SKM-1 (cell line): Measurements from ENCODE around the gene MINDY1.

Experiments used
- DNase-seq: peaks from one replicate; lab custom pipeline; 2025; ENCODE audit not compliant: unreplicated experiment; lab: John Stamatoyannopoulos, UW

MINDY1 gene

DNA sequence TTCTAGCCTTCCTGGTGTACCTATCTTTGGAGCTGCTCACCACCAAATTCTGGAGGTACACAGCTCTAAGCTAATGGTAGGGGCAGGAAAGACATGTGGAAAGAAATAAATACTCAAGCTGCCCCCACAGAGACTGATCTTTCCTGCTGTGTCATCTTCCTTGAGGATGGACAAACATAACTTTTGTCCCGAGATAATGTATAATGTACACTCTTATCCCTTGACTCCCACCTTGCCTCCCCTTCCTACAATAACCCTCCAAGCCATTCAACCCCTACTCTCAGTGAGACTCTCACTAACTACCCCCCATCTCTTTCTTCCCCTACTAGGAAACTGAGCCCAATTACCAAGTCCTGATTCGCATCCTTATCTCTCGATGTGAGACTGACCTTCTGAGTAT, 12.5 kb downstream of the MINDY1 start:
- DNase-seq: no peak

GRCh38 chr1:150992626-150993025, 14.1 kb downstream of the MINDY1 start:
- DNase-seq: no peak

- DNase-seq: no peak
Measured at GRCh38 chr1:150987924-150988323, 18.8 kb downstream of the MINDY1 start.

- no peak for DNase-seq
Measured at GRCh38 chr1:150985179-150985825, 21.4 kb downstream of the MINDY1 start.

DNA sequence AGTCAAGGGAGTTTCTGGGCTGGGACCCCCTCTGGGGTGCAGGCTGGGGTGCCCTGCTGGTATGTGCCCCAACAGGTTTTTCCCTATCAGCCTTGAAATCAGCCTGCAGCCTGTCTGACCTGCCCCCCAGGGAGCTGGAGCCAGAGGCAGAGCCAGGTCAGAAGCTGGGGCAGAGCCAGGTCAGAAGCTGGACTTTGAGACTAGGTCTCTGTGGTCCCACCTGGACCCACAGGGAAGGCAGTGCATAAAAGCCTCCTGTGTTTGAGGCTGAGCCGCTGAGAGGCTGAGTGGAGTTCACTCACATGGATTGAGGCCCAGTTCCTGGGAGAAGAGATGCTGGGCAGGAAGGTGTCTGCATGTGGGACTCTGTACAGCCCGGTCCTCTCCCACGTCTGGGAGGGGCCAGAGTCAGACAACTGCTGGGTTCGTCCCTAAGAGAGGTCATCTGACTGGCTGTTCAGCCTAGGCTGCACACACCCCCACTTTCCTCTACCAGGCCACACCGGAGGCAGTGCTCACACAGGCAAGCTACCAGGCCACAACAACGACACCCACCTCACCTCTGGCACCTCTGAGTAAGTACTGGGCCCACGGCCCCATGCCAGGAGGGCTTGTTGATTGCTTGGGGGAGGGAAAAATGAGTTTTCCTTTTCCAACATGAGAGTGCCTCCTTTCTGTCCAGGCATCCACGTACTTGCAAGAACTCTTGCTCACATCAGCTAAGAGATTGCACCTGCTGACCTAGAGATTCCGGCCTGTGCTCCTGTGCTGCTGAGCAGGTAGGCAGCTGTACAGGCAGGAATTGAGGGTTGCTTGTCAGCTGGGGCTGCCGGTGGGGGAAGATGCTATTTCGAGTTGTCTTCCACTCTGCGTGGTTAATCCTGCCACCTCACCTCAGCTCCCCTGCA, 24.6 kb downstream of the MINDY1 start, which contains the start of gene ANXA9:
TSS of gene ANXA9 (plus strand) at position 488 of the 908 bp plus-strand sequence. CDS start 814 bp downstream, outside the sequence.
- no peak for DNase-seq

DNA sequence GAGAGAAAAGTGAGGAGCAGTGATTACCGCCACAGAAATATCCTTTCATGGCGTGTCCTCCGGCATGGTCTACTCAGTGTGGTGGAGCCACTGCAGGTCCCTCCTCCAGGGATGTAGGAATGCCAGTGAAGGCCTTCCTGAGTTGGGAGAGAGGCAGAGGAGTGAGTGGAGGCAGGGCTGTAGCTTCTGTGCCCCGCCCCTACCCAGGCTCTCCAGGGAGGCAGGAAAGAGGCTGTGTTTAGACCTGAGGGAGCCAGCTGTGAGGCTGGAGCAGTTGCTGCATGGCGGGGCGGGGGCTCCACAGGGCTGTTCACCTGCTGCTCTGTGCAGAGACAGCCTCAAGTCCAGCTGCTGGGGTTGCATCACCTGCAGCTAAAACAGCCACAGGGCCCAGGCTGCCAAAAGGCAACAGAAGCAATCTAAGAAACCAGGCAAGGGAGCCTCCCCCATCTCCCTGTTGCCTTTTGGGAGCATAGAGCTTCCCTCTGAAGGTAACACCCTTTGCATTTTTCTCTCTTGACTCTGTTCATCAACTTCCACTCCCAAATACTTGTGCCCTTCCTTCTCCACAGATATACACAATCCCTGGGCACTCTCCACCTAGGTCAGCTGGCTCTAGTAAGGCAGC, 25.4 kb downstream of the MINDY1 start:
- no peak for DNase-seq

DNA sequence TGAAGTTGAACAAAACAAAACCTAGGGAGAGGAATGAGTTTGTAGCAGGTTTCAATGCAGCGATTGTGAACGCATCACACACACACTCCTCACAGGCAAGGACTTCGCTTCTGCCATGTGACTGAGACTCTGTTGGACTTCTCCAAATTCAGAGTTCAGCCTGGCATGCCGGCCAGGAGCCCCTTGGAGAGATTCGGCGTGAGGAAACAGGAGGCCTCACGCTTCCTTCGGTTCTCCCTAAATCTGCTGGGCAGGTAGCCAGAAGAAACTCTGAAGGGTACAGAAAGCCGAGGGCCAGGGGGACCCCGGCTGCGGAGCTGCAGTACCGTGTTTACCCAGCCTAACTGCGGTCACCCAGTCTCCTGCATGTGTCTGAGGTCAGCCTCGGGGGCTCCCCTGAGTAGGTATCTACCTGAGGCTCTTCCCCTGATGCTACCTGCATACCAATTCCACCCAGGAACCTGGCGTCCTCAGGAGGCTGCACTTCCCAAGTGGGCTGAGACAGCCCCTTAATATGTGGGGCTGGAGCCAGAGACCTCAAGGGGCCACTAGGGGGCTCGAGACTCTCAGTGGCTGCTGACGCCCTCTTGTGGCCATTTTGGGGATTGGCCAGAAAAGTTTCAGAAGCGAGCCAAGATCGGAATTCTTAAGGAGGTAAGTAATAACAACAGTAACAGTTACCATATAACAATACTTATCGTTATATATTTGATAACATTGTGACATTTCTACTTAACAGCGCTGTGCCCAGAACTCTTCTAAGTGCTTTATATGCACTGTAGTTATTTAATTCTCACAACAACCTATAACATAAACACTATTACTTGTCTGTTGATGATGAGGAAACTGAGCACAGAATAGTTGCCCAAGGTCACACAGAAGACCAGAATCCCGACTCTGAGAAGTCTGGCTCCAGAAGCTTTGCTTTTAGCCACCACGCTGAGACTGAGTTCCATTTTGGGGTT, 27.3 kb downstream of the MINDY1 start:
- DNase-seq: peak; percentile 92

DNA sequence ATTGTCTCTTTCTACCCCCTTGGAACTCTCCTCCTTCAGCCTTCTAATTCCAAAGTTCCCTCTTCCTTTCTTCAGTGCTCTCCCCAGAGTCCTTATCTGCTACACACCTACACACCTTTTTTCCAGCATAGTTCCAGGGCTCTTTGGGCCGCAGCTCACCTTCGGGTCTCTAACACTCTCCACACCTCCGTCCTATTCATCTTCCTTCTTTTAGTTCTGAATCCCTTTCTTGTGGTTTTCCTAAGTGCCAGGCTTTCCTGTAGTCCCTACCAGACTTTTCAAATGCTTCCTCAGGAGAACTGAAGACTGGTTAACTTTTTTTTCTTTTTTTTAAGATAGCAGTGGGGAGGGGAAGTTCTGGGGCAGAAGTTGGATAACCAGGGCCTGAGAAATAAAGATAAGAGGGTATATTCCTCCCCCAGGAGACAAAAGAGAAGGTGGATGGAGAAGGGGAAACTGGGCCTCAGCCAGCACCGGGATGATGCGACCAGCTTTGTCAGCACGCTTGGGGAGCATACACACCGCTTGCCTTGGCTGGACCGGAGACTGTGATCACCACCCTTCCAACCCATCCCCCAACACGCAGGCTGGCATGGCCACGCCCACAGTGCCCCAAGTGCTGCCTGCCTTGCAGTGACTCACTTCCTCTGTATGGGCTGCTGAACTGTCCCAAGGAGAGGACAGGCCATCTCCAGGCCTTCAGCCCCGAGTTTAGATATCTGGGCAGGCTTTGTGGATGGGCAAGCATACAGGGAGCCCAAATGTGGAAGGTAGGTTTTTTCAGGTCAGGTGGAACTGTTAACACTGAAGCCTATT, 29.6 kb downstream of the MINDY1 start:
- DNase-seq: peak; percentile 84

GRCh38 chr1:150976401-150976821, 30.3 kb downstream of the MINDY1 start:
- no peak for DNase-seq

DNA sequence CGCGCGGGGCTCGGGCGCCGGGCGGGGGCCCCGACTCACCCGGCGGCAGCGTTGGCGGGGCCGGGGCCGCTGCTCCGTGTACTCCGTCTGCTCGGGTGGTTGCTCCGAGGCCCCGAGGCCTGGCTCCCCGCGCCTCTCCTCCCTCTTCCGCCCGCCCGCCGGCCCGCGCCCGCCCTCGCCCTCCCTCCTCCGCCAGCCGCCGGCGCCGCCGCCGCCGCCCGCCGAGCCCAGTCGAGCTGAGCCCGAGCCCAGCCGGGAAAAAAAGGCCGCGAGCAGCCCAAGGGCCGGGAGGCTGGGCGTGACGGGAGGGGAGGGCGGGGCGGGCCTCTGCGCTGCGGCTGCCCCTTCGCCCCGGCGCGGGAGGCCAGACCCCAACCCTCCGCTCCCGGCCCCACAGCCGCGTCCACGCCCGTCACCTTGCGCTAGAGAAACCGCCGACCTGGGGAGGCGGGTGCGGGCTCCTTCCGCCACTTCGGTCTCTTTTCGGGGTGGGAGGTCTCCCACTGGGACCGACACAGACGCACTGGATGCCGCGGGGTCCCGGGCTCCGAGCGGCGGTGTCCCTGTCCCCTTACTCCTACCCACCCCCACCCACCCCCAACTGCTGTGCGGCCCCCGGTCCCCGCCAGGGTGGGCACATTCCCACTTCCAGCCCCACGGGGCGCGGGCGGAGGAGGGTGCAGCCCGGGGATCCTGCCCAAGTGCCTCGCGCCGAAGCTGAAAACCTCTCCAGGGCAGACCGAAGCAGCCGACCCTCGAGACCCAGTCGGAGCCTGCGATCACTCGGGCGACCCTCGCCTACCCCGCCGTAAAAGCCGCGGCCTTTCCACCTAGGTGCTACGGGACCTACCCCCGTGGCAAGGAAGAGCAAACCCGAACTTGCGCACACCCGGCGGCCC, 31.9 kb downstream of the MINDY1 start, which contains the start of gene CERS2:
TSS of gene CERS2 (minus strand) at position 256 of the 899 bp plus-strand sequence. CDS start 5,745 bp downstream, outside the sequence.
- DNase-seq: no peak

GRCh38 chr1:150973836-150974579, 32.7 kb downstream of the MINDY1 start:
- no peak for DNase-seq

DNA sequence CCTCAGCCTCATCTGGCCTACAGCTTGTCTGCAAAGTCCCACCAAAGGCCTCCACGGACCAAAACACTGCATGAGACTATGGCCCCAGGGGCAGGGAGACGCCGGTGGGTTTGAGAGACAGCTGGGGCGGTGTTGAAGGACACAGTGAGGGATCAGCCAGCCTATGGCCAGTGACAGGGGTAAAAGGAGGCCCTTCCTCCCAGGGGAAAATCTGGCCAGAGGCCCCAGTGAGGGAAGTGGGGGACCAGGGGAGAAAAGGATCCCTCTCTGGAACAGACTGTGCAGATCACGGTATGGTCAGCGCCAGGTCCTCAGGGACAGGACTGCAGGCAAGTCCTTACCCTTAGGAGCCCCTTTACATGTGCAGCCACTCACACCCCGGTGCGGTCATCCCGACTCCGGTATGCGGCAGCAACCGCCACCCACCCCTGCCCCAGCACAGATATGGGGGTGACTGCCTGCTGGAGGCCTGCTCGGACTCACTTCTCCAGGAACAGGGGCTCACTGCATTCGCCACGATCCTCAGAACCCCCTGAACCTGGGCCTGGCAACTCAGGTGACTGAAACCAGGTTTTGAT, 33.4 kb downstream of the MINDY1 start:
- DNase-seq: no peak

DNA sequence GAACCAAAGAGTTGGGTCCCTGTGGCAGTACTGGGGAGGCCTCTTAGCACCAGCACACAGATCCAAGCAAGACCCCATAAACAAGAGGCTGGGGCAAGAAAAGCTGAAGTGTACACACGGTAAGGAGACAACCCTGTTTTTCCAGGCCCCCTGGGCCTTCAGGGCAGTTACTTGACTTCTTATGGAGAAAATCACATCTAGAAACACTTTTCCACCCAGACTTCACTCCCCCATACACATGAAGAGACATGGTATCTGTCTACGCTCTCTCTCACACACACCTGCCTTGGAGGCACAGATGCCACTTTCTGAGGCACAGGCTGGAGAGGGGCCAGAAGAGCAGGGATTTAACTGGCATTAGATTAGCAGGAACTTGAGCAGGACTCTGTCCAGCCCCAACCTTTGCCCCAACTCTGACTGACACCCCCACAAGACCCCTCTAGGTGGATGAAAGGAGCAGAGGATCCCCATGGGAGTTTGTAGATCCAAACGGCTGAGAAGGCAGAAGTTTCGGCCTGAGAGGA, 34.2 kb downstream of the MINDY1 start:
- DNase-seq: no peak

- no peak for DNase-seq
Measured at GRCh38 chr1:150971583-150972416, 34.9 kb downstream of the MINDY1 start.

DNA sequence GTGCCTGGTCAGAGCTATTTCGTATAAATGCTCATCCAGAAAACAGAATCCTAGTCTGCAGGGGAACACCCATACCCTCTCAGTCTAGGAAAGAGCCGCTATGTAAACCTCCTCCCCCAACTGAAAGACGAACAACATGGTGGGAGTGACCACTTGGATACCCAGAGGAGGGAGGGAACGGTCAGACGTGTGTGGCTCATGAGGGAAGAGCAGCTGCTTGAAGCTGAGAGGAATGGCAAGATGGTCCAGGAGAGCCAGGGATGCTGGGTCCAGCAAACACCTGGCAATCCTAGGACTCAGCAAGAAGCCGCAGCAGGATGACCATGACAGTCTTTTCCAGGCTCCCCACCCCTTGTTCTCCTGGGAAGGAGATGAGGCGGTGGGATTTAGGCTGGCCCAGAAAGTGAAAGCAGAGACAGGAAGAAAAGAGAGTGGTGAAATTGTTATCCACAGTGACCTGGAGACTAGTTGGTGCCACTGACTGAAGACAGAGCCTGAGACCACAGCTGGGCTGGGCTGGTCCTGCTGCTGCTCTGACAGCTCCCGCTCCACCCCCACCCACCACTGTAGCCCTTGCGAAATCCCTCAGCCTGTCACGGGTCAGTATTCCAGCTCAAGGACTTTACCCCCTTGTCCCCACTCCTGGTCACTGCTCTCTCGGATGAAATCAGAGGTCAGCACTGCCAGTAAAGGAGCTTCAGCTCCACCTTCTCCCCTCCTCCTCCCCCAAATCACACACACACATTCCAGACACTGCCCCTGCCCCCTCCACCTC, 35.7 kb downstream of the MINDY1 start:
- no peak for DNase-seq

GRCh38 chr1:150969626-150970025, 37.1 kb downstream of the MINDY1 start:
- DNase-seq: no peak
